Activated CD8-positive, alpha-beta memory T cell treated with anti-CD3 and anti-CD28 coated beads, Interleukin-2, amount 10 ng/mL, durations not matched to agents 7 days and 5 days (primary cell): ENCODE data around the gene SNX33. TPM values are rescaled to one million over a fixed set of nuclear protein-coding genes. Genes with fewer than 3 reads are reported as not detected.

Experiments used
- ATAC-seq: fragments of 150-1000 bp; cut with Tn5 transposase; one replicate; pipeline ENCODE4 v1.10.0; 2021; ENCODE audit warnings: moderate library complexity
- CTCF ChIA-PET: fragments of 350-600 bp; sonication (Branson Sonifier 250); formaldehyde crosslinking; loops from one replicate; lab custom pipeline; 2021; ENCODE audit warnings: antibody characterized with exemption; lab: Charles Lee
- DNase-seq: peaks from one replicate; pipeline ENCODE4 v3.0.0-alpha.2; 2020
- H3K27ac Mint-ChIP-seq: one replicate; pipeline ENCODE4 v1.8.0; 2021; ENCODE audit warnings: mild to moderate bottlenecking, mixed read lengths
- H3K27me3 Mint-ChIP-seq: one replicate; pipeline ENCODE4 v1.8.0; 2021; ENCODE audit warnings: mixed read lengths
- H3K36me3 Mint-ChIP-seq: one replicate; pipeline ENCODE4 v1.8.0; 2021; ENCODE audit warnings: mild to moderate bottlenecking, mixed read lengths
- H3K4me1 Mint-ChIP-seq: one replicate; pipeline ENCODE4 v1.8.0; 2021; ENCODE audit warnings: mixed read lengths
- H3K4me3 Mint-ChIP-seq: one replicate; pipeline ENCODE4 v1.8.0; 2021; ENCODE audit warnings: mild to moderate bottlenecking, moderate library complexity, mixed read lengths
- H3K9me3 Mint-ChIP-seq: one replicate; pipeline ENCODE4 v1.8.0; 2022; ENCODE audit warnings: low read depth, mixed read lengths
- total RNA-seq, 2 experiments: library from RNA; stranded (reverse); gene quantifications; one replicate each; pipeline ENCODE4 v1.2.3, GENCODE V29; 2021

The SNX33 gene
- total RNA-seq, 2 experiments from 2014 or later = 1.4 to 3.5 TPM

DNA sequence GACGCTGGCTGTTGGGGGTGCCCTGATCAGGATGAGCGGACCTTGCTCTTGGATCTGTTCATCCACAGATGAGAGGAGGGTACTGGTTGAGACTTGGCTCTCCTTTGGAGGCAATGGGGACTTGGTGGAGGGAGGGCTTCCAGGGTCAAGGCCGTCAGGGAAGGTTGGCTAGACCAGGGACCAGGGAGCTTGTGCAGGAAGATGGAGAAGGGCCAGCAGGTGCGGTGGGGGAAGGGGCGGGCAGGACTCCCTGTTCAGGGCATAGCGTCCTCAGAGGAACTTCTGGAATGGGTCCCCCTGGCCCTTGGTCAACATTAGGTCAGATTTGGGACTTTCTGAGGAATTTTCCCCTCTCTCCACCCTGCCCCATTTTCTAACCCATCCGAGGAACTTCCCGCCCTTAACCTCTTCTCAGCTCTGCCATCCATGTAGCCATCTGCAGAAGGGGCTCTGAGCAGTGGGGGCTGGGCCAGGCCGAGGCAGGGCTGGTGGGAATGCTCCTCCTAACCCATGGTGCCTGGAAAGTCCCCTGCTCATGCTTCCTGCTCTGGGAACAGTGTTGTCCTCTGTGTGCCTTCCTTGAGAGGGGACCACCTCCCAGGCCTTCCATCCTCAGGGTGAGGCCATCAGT is 11.5 kb downstream of the SNX33 start:
- Mint-ChIP-seq H3K4me1 (no peaks in the 10 kb centered on the region), H3K27me3 (no peaks in the 10 kb centered on the region), H3K36me3 (no peaks in the 10 kb centered on the region), H3K27ac (no peak overlapping the region), H3K9me3 (no peaks in the 10 kb centered on the region), H3K4me3 (no peak overlapping the region)
- ATAC-seq = no peak
- CTCF ChIA-PET = interaction anchor here (0.6 kb wide), 1 partner anchor 431 kb away, joined by 3 read pairs; no protein-coding TSS in a partner anchor
- DNase-seq = no peak

DNA sequence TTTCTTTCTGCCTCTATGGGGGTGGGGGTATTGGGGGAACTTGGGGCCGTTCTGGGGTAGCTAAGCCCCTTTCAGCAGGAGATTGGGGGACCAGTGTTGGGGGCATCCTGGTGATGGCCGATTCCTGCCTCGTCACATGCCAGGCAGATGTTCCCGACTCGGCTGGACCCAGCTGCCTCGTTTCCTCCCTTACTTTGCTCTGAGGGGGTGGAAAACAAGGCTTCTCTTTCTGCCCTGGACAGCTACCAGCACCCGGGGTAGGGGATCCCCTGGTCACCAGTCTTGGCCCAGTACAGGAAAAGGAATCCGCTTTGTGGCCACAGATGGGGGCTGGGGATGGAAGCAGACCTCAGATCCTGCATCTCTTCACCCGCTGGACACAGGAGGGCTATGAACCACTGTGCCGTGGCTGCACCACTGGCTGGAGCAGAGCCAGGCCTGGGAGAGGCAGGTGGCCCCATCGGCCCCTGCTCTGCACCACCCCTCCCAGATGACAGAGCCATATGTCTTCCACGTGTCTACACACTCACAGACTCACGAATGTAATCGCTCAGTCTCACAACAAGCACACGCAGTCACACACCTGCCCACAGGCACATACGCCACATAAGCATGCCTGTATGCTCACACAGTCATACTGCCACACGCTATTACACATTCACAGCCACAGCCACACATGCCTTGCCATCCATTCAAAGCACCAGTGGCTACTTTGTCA is 12.4 kb downstream of the SNX33 start:
- Mint-ChIP-seq H3K27ac (no peak overlapping the region), H3K27me3 (no peaks in the 10 kb centered on the region), H3K4me3 (no peak overlapping the region), H3K36me3 (no peaks in the 10 kb centered on the region), H3K9me3 (no peaks in the 10 kb centered on the region), H3K4me1 (no peaks in the 10 kb centered on the region)
- DNase-seq = no peak
- CTCF ChIA-PET = interaction anchor here (0.6 kb wide), 1 partner anchor 430 kb away, joined by 3 read pairs; no protein-coding TSS in a partner anchor
- ATAC-seq = no peak

DNA sequence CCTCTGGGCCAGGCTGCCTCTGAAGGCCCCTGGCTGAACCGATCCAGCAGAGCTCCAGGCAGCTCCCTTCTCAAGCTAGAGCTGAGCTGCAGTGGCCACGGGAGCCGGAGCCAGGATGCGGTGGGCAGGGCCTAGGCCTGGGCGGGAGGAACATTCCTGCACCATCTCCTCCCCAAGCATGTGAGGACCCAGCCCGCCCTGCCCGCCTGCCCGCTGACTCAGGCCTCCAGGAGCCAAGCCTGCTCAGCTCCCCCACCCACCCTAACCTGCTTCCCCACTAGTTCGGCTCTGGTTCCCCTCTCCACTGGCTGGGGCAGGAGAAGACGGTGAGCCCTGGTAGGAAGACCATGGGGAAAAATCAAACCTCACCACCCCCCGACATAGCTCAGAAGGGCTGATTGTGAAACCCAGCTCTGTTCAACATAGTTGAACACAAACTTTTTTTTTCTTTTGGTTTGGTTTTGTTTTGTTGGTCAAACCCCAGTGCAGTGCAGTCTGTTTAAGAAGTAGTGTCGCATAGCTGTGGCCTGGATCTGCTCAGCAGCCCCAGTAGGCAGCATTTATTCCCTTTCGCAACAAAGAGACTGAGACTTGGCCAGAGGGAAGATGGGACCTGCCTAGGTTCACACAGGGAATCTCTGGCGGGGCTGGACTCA is 13.5 kb downstream of the SNX33 start:
- no peak overlapping the region for H3K27ac Mint-ChIP-seq
- no peak for ATAC-seq
- no peak overlapping the region for H3K4me3 Mint-ChIP-seq
- CTCF ChIA-PET = interaction anchor here (0.6 to 1.0 kb wide), 2 partner anchors 11 to 28 kb away, joined by 3 read pairs; no protein-coding TSS in a partner anchor
- H3K4me1 Mint-ChIP-seq = peaks cover 4% of the 10 kb centered on the region
- no peaks in the 10 kb centered on the region for H3K27me3 Mint-ChIP-seq
- no peaks in the 10 kb centered on the region for H3K36me3 Mint-ChIP-seq
- H3K9me3 Mint-ChIP-seq = no peaks in the 10 kb centered on the region
- no peak for DNase-seq

DNA sequence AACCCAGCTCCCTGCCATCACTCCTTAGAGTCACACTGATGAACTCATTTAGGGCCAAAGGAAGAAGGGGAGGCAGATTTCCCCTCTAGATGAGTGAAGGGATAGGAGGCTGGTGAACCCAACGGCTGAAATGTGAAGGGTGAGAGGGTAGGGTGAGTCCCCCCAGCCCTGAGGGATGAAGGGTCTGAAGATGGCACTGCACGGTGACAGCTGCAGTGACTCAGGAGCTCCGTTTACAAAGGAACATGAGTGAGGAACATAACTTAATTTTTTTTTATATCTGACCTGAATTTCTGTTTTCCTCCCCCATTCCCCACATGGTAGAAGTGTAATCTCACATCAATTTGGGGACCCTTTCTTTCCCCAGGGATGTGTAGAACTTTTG is 14.0 kb downstream of the SNX33 start:
- Mint-ChIP-seq H3K27ac (no peak overlapping the region), H3K36me3 (no peaks in the 10 kb centered on the region), H3K27me3 (no peaks in the 10 kb centered on the region)

DNA sequence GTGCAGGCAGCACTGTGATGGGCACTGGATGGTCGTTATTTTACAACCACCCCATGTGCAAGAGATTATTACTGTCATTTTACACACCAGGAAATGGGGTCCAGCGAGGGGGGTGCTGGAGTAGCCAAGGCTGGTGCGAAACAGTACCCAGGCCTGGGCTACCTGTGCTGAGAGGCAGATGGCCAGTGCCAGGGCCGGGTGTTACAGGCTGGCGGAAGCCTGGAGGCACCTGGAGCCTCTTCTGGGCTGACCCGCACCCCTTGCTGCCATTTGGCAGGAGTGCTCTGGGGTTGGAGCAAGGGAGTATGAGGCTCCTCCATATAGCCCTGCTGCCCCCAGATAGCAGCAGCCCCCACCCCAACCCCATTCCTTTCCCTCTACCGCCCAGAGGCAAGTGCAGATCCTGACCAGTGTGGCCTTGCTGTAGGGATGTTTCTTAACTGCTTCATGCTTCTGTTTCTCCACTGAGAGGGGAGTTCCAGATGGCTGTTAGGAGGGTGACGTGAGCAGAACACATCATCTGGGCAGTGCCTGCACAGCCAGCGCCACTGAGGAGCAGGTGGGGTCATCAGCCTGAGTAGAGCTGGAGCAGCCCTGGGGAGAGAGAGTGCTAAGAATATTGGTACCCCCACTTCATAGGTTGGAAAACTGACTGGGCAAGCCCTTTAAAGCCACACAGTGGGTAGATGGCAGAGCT is 15.3 kb downstream of the SNX33 start:
- no peaks in the 10 kb centered on the region for H3K36me3 Mint-ChIP-seq

More for the DNA sequence above, 14.0 kb downstream of the SNX33 start:
- no peaks in the 10 kb centered on the region for H3K9me3 Mint-ChIP-seq
- CTCF ChIA-PET = interaction anchor here (0.6 to 1.0 kb wide), 2 partner anchors 10 to 28 kb away, joined by 3 read pairs; no protein-coding TSS in a partner anchor
- ATAC-seq (no peak), DNase-seq (no peak)
- no peak overlapping the region for H3K4me3 Mint-ChIP-seq
- H3K4me1 Mint-ChIP-seq = peaks cover 9% of the 10 kb centered on the region

DNA sequence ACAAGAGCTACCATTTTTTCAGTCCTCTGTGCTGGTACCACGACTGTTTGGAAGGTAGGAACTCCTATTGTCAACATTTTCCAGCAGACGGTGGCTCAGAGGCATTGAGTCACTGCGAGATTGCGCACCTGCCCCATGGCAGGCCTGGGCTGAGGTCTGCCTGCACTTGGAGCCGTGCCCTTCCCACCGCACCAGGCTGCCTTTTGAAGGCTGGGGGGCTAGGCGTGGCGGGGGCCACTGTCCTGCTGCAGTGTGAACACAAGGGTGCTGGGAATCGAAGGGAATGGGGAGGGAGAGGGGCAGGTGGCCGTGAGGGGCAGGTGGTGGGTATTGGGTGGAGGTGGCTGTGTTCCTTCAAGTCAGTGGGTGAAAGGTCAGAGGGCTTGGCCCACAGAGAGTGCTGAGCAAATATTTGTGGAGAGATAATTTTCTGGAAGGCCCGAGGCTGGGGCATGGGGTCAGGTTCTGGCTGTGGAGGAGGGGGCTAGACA is 16.3 kb downstream of the SNX33 start:
- H3K4me1 Mint-ChIP-seq = peaks cover 12% of the 10 kb centered on the region
- ATAC-seq = no peak
- CTCF ChIA-PET = interaction anchor here (1.0 kb wide), 1 partner anchor 22 kb away, joined by 3 read pairs; no protein-coding TSS in a partner anchor
- no peak overlapping the region for H3K27ac Mint-ChIP-seq
- H3K27me3 Mint-ChIP-seq = no peaks in the 10 kb centered on the region
- H3K9me3 Mint-ChIP-seq = no peaks in the 10 kb centered on the region
- no peak for DNase-seq
- no peaks in the 10 kb centered on the region for H3K36me3 Mint-ChIP-seq
- H3K4me3 Mint-ChIP-seq = no peak overlapping the region

More for the DNA sequence above, 15.3 kb downstream of the SNX33 start:
- H3K9me3 Mint-ChIP-seq = no peaks in the 10 kb centered on the region
- no peaks in the 10 kb centered on the region for H3K27me3 Mint-ChIP-seq
- H3K4me3 Mint-ChIP-seq = no peak overlapping the region
- CTCF ChIA-PET = interaction anchor here (1.0 kb wide), 1 partner anchor 23 kb away, joined by 3 read pairs; no protein-coding TSS in a partner anchor
- H3K27ac Mint-ChIP-seq = no peak overlapping the region
- DNase-seq (no peak), ATAC-seq (no peak)
- H3K4me1 Mint-ChIP-seq = peaks cover 12% of the 10 kb centered on the region

DNA sequence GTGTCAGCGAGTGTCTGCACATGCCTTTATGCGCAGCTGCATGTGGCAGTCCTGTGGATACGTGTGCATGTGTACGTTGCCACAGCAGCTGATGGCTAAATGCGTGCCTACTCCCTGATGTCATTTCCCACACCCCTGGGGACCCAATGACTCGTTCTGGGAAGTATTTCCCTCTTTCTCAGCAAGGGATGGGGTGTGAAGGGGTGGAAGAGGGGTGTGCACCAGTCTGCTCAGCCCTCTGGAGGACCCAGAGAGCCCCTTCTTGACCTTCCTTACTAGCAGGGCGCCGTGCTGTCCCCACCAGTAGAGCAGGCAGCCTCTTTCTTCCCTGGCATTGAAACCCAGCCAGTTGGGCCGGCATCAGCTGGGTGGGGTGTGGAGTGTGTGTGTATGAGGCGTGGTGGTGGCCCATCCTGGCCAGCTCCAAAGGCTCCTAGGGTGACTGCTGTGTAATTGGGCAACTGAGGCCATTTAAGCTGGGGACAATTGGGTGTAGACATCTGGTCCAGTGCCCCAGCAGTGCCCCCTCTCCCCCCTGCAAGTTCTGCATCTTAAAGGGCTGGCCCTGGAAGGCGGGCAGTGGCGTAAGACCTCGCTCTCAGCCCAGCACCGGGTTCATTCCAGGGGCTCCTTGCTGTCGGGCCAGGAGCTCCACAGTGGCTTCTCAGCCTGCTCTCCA is 19.2 kb downstream of the SNX33 start:
- H3K4me1 Mint-ChIP-seq = peaks cover 12% of the 10 kb centered on the region
- no peaks in the 10 kb centered on the region for H3K36me3 Mint-ChIP-seq
- no peaks in the 10 kb centered on the region for H3K27me3 Mint-ChIP-seq
- DNase-seq (no peak), ATAC-seq (no peak)
- CTCF ChIA-PET = interaction anchor here (0.9 kb wide), 1 partner anchor 19 kb away, joined by 3 read pairs; the partner anchor contains the start of gene SNX33
- no peak overlapping the region for H3K27ac Mint-ChIP-seq
- H3K4me3 Mint-ChIP-seq = no peak overlapping the region
- no peaks in the 10 kb centered on the region for H3K9me3 Mint-ChIP-seq

DNA sequence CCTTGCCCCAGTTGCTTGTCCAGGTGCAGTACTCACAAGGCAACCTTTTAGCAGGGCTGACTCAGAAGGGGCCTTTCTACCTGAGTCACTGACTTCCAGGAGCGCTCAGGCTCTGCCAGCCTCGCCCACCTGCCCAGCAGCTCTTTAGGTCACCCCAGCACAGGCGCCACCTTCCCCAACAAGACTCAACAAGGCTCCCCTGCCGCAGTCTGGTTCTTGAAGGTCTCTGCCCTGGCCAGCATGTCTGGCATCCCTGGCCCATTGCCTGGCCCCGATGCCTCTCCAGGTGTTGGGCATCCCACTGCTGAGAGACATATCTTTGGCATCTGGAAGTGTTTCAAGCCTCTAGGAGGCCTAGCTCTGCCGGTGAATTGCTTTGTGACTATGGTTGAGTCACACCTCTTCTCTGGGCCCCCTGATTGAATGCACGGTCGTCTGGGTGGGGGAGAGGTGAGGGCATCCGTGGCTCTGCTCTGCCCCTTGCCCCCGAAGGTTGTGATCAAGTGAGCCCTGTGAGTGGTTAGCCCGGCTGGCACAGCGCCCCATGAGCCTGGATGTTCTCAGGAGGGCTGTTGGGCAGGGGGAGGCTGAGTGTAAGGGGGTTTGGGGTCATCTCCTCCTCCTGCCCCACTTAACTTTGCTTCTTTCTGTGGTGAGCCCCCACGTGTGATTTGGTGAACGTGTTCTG is 21.6 kb downstream of the SNX33 start:
- no peak for DNase-seq
- no peak for ATAC-seq
- H3K27me3 Mint-ChIP-seq = no peaks in the 10 kb centered on the region
- H3K27ac Mint-ChIP-seq = no peak overlapping the region
- H3K36me3 Mint-ChIP-seq = no peaks in the 10 kb centered on the region
- H3K9me3 Mint-ChIP-seq = no peaks in the 10 kb centered on the region
- H3K4me1 Mint-ChIP-seq = peaks cover 12% of the 10 kb centered on the region
- CTCF ChIA-PET = no interaction called here
- no peak overlapping the region for H3K4me3 Mint-ChIP-seq

DNA sequence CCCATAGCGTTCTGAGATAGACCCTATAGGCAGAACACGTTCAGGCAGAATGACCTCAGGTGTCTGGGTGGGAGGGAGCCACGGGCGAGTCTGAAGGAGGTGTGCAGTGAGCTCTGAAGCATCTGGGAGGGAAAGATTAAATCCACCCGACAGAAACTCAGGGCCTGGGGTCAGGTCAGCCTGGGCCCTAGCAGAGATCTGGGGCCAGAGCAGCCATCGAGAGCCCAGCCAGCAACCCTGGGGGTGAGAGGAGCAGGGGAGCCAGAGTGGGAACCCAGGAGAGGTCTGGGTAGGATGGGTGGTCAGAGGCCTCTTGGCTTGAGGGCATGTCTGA is 22.1 kb downstream of the SNX33 start:
- ATAC-seq = no peak
- Mint-ChIP-seq H3K27me3 (no peaks in the 10 kb centered on the region), H3K9me3 (no peaks in the 10 kb centered on the region), H3K36me3 (no peaks in the 10 kb centered on the region), H3K4me1 (peaks cover 12% of the 10 kb centered on the region), H3K27ac (no peak overlapping the region), H3K4me3 (no peak overlapping the region)
- DNase-seq = no peak
- CTCF ChIA-PET = no interaction called here

DNA sequence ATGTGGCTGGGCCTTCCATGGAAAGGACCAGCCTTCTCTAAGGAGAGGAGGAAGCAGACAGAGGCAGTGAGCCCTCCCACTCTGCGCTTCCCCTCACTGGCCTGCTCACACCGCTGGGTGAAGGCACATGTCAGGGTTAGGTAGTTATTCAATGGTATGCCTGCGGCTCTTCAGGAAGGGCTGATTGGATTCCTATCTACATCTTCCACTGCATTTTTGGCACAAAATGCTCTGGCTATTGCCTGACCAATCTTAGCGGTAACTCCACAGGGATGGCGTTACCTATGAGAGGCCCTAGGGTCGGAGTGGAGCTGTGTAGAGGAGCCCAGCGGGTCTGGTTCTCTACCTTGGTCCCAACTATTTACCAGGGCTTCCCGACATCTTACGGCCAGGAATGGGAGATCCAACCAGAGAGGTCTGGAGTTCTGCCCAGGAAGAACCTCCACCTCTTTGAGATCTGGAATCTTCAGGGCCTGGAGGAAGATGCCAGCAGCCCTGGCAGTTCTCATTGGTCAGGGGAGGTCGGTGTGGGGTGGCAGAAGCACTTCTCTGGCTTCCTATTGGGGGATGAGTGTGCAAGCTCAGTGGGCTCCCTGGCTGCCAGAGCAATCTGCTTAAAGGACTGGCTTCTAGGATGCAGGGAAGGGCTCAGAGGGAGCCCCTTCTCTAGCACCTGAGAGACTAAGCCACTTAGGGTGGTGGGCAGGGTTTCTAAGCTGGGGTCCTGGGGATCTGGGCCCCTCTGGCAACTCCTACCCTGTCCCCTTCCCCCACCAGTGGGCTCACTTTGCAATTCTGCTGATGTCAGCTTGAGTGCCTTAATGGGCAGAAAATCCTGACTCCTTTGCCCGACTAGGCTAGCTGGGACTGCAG is 24.3 kb downstream of the SNX33 start:
- no peak overlapping the region for H3K4me3 Mint-ChIP-seq
- no peak overlapping the region for H3K27ac Mint-ChIP-seq
- no peaks in the 10 kb centered on the region for H3K36me3 Mint-ChIP-seq
- H3K27me3 Mint-ChIP-seq = no peaks in the 10 kb centered on the region
- ATAC-seq (no peak), DNase-seq (no peak)
- CTCF ChIA-PET = interaction anchor here (0.9 to 1.4 kb wide), 5 partner anchors 11 to 304 kb away, joined by 3 to 4 read pairs (median 3); partner anchors contain the start of gene MAN2C1
- no peaks in the 10 kb centered on the region for H3K9me3 Mint-ChIP-seq
- peaks cover under 1% of the 10 kb centered on the region for H3K4me1 Mint-ChIP-seq

DNA sequence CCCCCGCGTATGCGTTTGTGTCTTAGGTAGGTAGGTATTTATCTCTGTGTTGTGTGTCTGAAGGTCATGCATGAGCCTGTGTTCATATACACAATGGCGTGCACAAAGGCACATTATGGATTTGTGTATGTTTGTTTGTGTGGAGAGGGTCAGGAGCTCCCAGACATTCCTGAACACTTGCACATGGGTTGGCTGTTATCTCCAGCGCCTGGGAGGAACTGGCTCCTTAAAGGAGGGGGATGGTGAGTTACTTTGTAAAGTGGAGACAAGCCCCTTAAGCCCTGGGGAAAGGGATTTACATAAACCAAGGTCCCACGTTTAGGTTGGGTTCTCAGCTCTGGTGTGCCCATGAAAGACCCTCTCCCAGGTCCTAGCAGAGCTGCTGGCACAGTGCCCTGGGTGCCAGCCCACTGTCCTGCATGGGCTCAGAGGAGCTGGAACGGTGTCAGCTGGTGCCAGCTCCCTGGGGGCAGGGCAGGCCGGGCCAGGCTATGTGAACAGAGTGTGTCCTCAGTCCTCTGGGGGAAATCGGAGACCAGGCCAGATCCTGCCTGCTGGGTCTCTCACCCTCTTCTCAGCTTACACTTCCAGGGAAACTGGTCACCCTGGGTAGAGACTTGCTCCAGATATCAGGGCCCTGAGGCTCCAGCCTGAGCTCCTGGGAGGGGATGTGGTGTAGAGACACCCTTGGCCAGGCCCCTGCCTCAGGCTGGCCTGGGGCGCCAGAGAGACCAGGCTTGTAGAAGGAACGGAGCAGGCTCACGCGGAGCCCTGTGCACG is 25.1 kb downstream of the SNX33 start:
- CTCF ChIA-PET = interaction anchor here (0.9 to 1.3 kb wide), 2 partner anchors 11 to 112 kb away, joined by 3 to 4 read pairs; no protein-coding TSS in a partner anchor
- no peaks in the 10 kb centered on the region for H3K36me3 Mint-ChIP-seq
- ATAC-seq (no peak), DNase-seq (no peak)
- no peaks in the 10 kb centered on the region for H3K4me1 Mint-ChIP-seq
- no peaks in the 10 kb centered on the region for H3K9me3 Mint-ChIP-seq
- H3K27me3 Mint-ChIP-seq = no peaks in the 10 kb centered on the region
- no peak overlapping the region for H3K4me3 Mint-ChIP-seq
- H3K27ac Mint-ChIP-seq = no peak overlapping the region
